IPS-18a (cell line): Measurements from ENCODE around the gene FAM216A.
"Not testable (repeated sequence)": the region's sequence is repeated elsewhere in the genome, so short reads cannot be mapped to it uniquely, and the experiment has no call there.

Source experiments
- H3K27ac ChIP-seq: one replicate; pipeline ENCODE4 v1.5.1; 2013; ENCODE audit warnings: low read length
- H3K27me3 ChIP-seq: one replicate; pipeline ENCODE4 v1.6.1; 2013; ENCODE audit warnings: mild to moderate bottlenecking, low read length; ENCODE audit not compliant: control insufficient read depth, insufficient read depth
- H3K36me3 ChIP-seq: one replicate; pipeline ENCODE4 v1.6.1; 2013; ENCODE audit warnings: low read depth, low read length; ENCODE audit not compliant: control insufficient read depth
- H3K4me1 ChIP-seq: one replicate; pipeline ENCODE4 v1.6.1; 2013; ENCODE audit warnings: low read depth, low read length; ENCODE audit not compliant: control insufficient read depth
- H3K4me3 ChIP-seq: one replicate; pipeline ENCODE4 v1.5.1; 2013; ENCODE audit warnings: low read length
- H3K9ac ChIP-seq: one replicate; pipeline ENCODE4 v1.6.1; 2013; ENCODE audit warnings: mild to moderate bottlenecking, low read length, moderate library complexity
- H3K9me3 ChIP-seq: one replicate; pipeline ENCODE4 v1.6.1; 2013; ENCODE audit warnings: low read depth, low read length; ENCODE audit not compliant: control insufficient read depth

Gene FAM216A, protein sequence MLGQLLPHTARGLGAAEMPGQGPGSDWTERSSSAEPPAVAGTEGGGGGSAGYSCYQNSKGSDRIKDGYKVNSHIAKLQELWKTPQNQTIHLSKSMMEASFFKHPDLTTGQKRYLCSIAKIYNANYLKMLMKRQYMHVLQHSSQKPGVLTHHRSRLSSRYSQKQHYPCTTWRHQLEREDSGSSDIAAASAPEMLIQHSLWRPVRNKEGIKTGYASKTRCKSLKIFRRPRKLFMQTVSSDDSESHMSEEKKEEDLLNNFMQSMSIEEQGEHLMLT

DNA sequence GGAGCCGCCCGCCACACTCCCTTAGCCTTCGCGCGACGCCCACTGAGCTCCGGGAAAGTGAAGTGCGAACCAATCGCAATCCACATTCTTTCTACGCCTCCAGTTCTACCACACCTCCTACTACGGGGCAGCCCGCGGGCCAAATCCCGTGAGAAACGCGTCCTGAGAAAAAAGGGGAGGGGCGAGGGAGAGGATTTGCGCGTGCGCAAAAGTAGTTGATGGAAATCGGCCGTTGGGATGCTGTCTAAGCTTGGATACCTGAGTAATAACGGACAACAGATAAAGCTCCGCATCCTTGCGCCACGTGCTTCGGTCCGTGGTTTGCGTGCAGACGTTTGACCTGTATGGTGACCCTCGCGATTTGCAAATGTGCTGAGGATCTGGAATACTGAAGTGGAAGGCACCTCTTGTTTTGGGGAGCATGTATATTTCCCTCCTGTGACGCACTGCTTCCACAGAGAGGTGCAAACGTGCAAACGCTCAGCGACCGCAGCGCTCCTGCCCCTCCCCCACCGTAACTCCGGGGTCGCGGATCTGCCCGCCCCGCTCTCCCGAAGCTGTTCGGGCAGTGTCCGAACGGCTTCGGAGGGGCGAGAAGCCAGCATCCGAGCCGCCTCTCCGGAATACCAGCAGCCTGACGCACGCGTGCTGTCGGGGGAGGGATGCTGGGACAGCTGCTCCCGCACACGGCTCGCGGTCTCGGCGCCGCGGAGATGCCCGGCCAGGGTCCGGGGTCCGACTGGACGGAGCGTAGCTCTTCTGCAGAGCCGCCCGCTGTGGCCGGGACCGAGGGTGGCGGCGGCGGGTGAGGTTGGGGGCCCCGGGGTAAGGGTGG, at the start of gene FAM216A, which contains the start of gene GPN3:
FAM216A (plus strand) TSS at position 632 of the 835 bp plus-strand sequence; CDS start at position 663, 31 bp downstream.
GPN3 (minus strand) TSS at position 44 of the 835 bp plus-strand sequence. CDS start 54 bp downstream, outside the sequence.
- Histone ChIP-seq H3K4me3 (peak within 1 kb of the TSS; percentile 97), H3K27ac (peak within 1 kb of the TSS; percentile 92), H3K4me1 (peaks cover 4% of the 10 kb centered on the region), H3K9me3 (no peaks in the 10 kb centered on the region), H3K36me3 (peaks cover 10% of the 10 kb centered on the region), H3K9ac (peak within 1 kb of the TSS; percentile 90), H3K27me3 (no peaks in the 10 kb centered on the region)

DNA sequence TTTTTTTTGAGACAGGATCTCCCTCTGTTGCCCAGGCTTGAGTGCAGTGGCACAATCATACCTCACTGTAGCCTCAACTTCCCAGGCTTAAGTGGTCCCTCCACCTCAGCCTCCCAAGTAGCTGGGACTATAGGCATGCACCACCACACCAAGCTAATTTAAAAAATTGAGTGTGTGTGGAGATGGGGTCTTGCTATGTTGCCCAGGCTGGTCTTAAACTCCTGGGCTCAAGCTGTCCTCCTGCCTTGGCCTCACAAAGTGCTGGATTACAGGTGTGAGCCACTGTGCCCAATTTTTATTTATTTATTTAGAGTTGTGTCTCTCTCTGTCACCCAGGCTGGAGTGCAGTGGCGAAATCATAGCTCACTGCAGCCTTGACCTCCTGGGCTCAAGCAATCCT, 48.0 kb upstream of the FAM216A start:
- H3K36me3 ChIP-seq, H3K27ac ChIP-seq, H3K4me3 ChIP-seq, H3K9me3 ChIP-seq, H3K9ac ChIP-seq, H3K4me1 ChIP-seq, H3K27me3 ChIP-seq: not testable (repeated sequence)

DNA sequence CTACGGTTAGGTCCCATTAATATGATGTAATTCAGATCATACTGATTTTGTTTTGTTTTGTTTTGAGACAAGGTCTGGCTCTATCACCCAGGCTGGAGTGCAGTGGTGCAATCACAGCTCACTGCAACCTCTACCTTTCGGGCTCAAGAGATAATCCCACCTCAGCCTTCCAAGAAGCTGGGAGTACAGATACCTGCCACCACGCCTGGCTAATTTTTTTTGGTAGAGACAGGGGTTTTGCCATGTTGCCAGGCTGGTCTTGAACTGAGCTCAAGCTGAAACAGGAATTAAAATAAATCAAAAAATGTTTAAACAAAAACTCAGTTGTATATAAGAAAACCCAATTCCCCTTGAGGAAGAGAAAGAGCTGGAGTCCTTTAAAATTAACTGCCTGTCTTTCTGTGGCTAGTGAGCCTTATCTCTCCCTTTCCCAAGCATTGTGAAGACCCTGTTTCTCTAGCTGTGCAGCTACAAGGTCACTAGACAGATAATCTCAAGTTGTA, 47.4 kb upstream of the FAM216A start:
- Histone ChIP-seq H3K4me1 (no peaks in the 10 kb centered on the region), H3K27ac (no peak overlapping the region), H3K27me3 (no peaks in the 10 kb centered on the region), H3K4me3 (no peak overlapping the region), H3K9me3 (no peaks in the 10 kb centered on the region), H3K9ac (no peak overlapping the region), H3K36me3 (no peaks in the 10 kb centered on the region)

DNA sequence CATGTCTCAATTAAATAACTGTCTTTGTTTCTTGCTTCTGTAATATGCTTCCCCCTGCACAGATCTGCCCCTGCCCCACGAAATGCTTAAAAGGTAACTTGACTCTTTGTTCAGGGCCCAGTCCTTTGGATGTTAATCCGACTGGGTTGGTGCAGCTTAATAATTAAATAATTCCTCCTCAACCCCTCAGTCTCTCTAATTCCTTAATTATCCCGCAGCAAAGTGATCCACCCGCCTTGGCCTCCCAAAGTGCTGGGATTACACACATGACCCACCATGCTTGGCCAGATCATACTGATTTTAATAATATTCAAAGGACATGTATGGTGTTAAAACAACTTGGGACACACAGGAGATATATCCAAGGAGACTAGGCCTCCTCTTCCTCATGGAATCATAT, 46.9 kb upstream of the FAM216A start:
- Histone ChIP-seq H3K4me1 (no peaks in the 10 kb centered on the region), H3K4me3 (no peak overlapping the region), H3K9me3 (no peaks in the 10 kb centered on the region), H3K27ac (no peak overlapping the region), H3K36me3 (no peaks in the 10 kb centered on the region), H3K9ac (no peak overlapping the region), H3K27me3 (no peaks in the 10 kb centered on the region)

DNA sequence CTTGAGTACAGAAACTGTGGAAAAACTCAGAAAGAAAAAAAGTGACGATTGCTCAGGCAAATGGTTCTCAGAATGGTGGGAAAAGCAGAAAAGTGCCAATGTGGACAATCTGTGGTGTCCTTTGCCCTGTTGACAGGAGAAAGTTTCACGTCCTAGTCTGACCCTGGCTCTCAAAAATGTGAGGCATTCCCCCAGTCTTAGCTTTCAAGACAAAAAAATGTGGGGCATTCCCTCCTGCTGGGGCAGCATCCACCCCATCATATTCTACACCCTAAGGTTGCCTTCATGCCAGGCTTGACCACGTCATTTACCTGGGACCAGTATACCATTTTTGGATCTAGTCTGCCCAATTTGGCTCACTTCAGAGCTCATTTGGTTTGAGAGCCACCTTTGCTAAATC, 44.4 kb upstream of the FAM216A start:
- H3K27ac ChIP-seq: no peak overlapping the region
- H3K27me3 ChIP-seq: no peaks in the 10 kb centered on the region
- H3K9ac ChIP-seq: no peak overlapping the region
- H3K4me3 ChIP-seq: no peak overlapping the region
- H3K9me3 ChIP-seq: no peaks in the 10 kb centered on the region
- H3K36me3 ChIP-seq: no peaks in the 10 kb centered on the region
- no peaks in the 10 kb centered on the region for H3K4me1 ChIP-seq

DNA sequence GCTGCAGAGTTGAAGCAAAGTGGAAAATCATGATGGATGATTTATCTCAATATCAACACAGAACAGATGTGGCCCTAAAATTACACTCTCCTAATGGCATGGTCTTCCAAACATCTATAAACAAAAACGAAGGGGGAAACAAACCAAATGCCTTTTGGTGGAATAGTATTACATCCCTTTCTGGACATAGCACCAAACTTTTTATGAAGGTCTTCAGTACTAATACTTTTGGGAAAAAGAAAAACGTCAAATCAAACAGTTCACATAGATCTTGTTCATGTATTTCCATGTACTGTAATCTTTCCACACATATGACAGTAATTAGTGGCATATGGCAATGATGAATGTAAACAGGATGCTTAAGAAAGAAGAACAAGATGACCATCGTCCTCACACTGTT, 42.2 kb upstream of the FAM216A start:
- Histone ChIP-seq H3K9ac (no peak overlapping the region), H3K27ac (no peak overlapping the region), H3K4me1 (no peaks in the 10 kb centered on the region), H3K9me3 (no peaks in the 10 kb centered on the region), H3K4me3 (no peak overlapping the region), H3K27me3 (no peaks in the 10 kb centered on the region), H3K36me3 (no peaks in the 10 kb centered on the region)

DNA sequence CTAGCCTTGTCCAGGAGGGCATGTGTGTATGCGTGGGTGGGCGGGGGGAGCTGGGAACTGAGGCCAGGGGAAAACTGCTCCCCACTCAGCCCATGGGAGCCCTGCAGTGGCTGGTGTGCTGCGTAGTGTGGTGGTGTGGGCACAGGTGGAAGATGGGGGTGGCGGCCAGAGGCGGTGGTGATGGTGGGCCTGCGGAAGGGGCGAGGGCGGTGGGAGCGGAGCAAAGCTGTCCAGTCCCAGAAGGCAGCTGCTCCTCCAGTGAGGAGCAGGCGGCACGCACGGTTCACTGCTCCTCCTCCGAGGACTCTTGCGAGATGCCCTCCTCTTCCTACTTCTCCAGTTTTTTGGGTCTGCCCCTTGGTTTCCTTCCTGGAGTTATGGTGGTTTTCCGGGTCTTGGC, 39.0 kb upstream of the FAM216A start:
- not testable (repeated sequence) for H3K4me3 ChIP-seq, H3K9ac ChIP-seq, H3K9me3 ChIP-seq, H3K27ac ChIP-seq, H3K4me1 ChIP-seq, H3K27me3 ChIP-seq, H3K36me3 ChIP-seq

DNA sequence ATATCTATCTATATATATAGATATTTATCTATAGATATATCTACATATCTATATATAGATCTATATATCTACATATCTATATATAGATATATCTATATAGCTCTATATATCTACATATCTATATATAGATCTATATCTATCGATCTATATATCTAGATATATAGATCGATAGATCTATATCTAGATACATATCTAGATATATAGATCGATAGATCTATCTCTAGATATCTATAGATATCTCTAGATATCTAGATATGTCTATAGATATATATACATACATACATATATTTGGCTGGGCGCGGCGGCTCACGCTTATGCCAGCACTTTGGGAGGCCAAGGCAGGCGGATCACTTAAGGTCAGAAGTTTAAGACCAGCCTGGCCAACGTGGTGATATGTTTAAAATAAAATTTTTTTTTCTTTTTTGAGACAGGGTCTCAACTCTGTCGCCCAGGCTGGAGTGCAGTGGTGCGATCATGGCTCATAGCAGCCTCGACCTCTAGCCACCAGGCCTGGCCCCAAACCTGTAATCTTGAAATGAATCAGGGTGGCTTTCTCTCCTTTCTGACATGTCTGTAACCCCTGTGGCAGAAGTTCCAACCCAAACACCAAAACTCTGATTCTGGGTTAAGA, 36.6 kb upstream of the FAM216A start:
- Histone ChIP-seq H3K9ac (no peak overlapping the region), H3K4me3 (no peak overlapping the region)

DNA sequence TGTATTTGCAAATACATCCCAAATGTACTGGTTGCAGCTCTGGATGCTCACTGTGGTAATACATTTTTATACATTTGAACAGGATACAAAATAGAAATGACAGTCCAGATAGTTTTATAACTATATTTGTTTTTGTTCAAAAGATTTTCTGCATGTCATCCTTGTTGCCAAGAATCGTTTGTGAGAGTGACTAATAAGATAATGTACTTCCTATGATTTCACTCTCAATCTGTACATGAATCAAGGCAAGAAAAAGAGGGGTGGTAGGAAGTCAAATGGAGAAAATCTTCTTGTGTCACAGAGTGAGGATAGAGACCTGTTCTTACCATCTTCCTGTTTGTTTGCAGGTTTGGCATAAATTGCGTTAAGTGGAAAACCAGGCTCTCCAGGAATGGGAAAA, 32.4 kb upstream of the FAM216A start:
- peaks cover 32% of the 10 kb centered on the region for H3K36me3 ChIP-seq
- H3K27me3 ChIP-seq: no peaks in the 10 kb centered on the region
- no peaks in the 10 kb centered on the region for H3K9me3 ChIP-seq
- H3K4me1 ChIP-seq: no peaks in the 10 kb centered on the region
- no peak overlapping the region for H3K27ac ChIP-seq
- H3K4me3 ChIP-seq: no peak overlapping the region
- no peak overlapping the region for H3K9ac ChIP-seq

More for the DNA sequence above, 36.6 kb upstream of the FAM216A start:
- Histone ChIP-seq H3K27me3 (no peaks in the 10 kb centered on the region), H3K27ac (no peak overlapping the region), H3K9me3 (no peaks in the 10 kb centered on the region), H3K36me3 (peaks cover 15% of the 10 kb centered on the region), H3K4me1 (no peaks in the 10 kb centered on the region)

DNA sequence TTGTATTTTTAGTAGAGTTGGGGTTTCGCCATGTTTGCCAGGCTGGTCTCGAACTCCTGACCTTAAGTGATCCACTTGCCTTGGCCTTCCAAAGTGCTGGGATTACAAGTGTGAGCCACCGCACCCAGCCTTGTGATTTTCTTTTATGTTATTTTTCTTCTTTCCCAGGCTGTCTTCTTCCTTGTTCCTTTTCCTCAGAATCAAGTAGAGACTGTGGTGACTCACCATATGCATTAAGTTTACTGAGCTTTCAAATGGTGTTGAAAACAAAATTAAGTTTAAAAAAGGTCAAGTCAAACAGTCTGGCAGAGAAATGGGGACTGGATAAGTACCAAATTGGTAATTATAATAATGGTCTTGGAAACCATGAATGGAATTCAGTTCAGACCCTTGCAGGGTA, 24.2 kb upstream of the FAM216A start:
- Histone ChIP-seq H3K36me3 (peaks cover 31% of the 10 kb centered on the region), H3K27ac (no peak overlapping the region), H3K4me1 (no peaks in the 10 kb centered on the region)

DNA sequence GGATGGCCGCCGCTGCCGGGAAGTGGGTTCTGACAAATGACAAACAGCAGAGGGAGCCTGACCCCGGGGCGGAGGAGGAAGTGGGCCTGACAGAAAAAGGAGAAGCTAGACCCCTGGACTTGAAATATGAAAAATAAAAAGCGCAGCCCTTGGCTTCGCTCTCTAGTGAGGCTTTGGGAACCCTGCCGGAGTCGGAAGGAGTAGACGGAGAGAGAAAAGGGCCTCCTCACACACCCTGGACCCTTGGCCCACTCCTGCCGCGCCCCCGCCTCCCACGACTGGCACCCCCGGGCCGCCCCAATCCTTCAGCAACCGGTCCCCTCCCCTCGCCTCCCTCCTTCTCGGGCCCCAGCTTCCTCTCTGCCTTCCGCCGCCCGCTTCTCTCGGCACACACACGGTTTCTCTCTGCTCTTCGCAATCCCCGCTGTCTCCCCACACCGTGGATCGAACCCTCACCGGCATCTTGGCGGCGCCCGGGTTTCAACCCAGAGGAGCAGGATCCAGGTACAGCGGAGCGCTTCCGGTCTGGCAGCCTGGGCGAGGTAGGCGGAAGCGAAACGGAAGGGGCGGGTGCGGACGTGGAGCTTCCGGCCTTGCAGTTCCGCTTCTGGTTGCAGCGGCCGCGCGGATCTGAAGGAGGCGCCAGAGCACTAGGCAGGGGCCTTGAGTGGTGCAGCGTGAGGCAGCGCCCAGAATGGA, 18.7 kb upstream of the FAM216A start, which contains the start of gene ARPC3:
ARPC3 (minus strand) TSS at position 539 of the 699 bp plus-strand sequence; CDS start at position 462, 77 bp downstream.
- H3K9ac ChIP-seq: peak within 1 kb of the TSS; percentile 76
- H3K9me3 ChIP-seq: no peaks in the 10 kb centered on the region
- no peak within 1 kb of the TSS for H3K27ac ChIP-seq
- no peaks in the 10 kb centered on the region for H3K4me1 ChIP-seq
- no peaks in the 10 kb centered on the region for H3K27me3 ChIP-seq
- H3K4me3 ChIP-seq: peak within 1 kb of the TSS; percentile 97
- H3K36me3 ChIP-seq: peaks cover 35% of the 10 kb centered on the region

More for the DNA sequence above, 24.2 kb upstream of the FAM216A start:
- no peaks in the 10 kb centered on the region for H3K27me3 ChIP-seq
- no peak overlapping the region for H3K4me3 ChIP-seq
- no peaks in the 10 kb centered on the region for H3K9me3 ChIP-seq
- H3K9ac ChIP-seq: no peak overlapping the region
